Stimulated activated naive CD4-positive, alpha-beta T cell treated with Interleukin-2 at 50 U/mL for 16 hours (primary cell): ENCODE data around the gene WDR7.

Experiments
- DNase-seq: peaks from one replicate; lab custom pipeline; 2025; lab: John Stamatoyannopoulos, UW

Gene WDR7

GRCh38 chr18:56937874-56938430, 286.8 kb downstream of the WDR7 start:
- DNase-seq: no peak

GRCh38 chr18:56945171-56946083, 294.3 kb downstream of the WDR7 start:
- DNase-seq: no peak

- no peak for DNase-seq
Measured at GRCh38 chr18:56947236-56947635, 296.1 kb downstream of the WDR7 start.

- DNase-seq: no peak
Measured at GRCh38 chr18:56952026-56952425, 300.9 kb downstream of the WDR7 start.

- no peak for DNase-seq
Measured at GRCh38 chr18:56953428-56954198, 302.5 kb downstream of the WDR7 start.

GRCh38 chr18:56955490-56955889, 304.3 kb downstream of the WDR7 start:
- DNase-seq: no peak

GRCh38 chr18:56959120-56959519, 308.0 kb downstream of the WDR7 start:
- no peak for DNase-seq

GRCh38 chr18:56962322-56962721, 311.2 kb downstream of the WDR7 start:
- DNase-seq: no peak

- no peak for DNase-seq
Measured at GRCh38 chr18:56967035-56967434, 315.9 kb downstream of the WDR7 start.

GRCh38 chr18:56973487-56973886, 322.3 kb downstream of the WDR7 start:
- no peak for DNase-seq

GRCh38 chr18:56974141-56974540, 323.0 kb downstream of the WDR7 start:
- DNase-seq: no peak

GRCh38 chr18:56975276-56975675, 324.1 kb downstream of the WDR7 start:
- DNase-seq: no peak

- DNase-seq: no peak
Measured at GRCh38 chr18:56977309-56977708, 326.1 kb downstream of the WDR7 start.

GRCh38 chr18:56977771-56978170, 326.6 kb downstream of the WDR7 start:
- DNase-seq: no peak

- no peak for DNase-seq
Measured at GRCh38 chr18:56980151-56980550, 329.0 kb downstream of the WDR7 start.

- no peak for DNase-seq
Measured at GRCh38 chr18:56982766-56983165, 331.6 kb downstream of the WDR7 start.

- DNase-seq: no peak
Measured at GRCh38 chr18:56983275-56983992, 332.3 kb downstream of the WDR7 start.

- DNase-seq: no peak
Measured at GRCh38 chr18:56984731-56985130, 333.6 kb downstream of the WDR7 start.

- no peak for DNase-seq
Measured at GRCh38 chr18:56986829-56987228, 335.7 kb downstream of the WDR7 start.

GRCh38 chr18:56987236-56987635, 336.1 kb downstream of the WDR7 start:
- no peak for DNase-seq

- DNase-seq: no peak
Measured at GRCh38 chr18:56988022-56988421, 336.9 kb downstream of the WDR7 start.

- DNase-seq: no peak
Measured at GRCh38 chr18:56990678-56991077, 339.5 kb downstream of the WDR7 start.
